Pancreas (tissue), 10 donors: ENCODE measurements around the gene DNM1. TPM values are rescaled to one million over a fixed set of nuclear protein-coding genes. Genes with fewer than 3 reads are reported as not detected.

Experiments
- ATAC-seq, 4 donors: fragments of 200-7000 bp; cut with Tn5 transposase; one replicate each; pipeline versions ENCODE4 v1.8.0 to v1.9.1; 2020; ENCODE audit warnings: mild to moderate bottlenecking in 4 of 4, moderate library complexity in 4 of 4
- DNase-seq, 6 donors: peaks; one replicate each; pipeline ENCODE4 v3.0.0-alpha.2; 2020
- FAIRE-seq: peaks from 2 replicates; lab custom pipeline; 2012; peaks lifted over from hg19 to GRCh38; lab: Jason Lieb, UNC
- H3K27ac ChIP-seq, 4 donors: fragments of 200-600 bp; sonication (generic); 1 replicate in 3 of 4; 2 replicates in 1 of 4; pipeline versions ENCODE4 v1.5.0 to v1.8.0; 2020
- H3K27me3 ChIP-seq, 4 donors: fragments of 200-600 bp; one replicate each; pipeline ENCODE4 v1.8.0; 2021
- H3K36me3 ChIP-seq, 3 donors: fragments of 200-600 bp; sonication (generic) in 1 of 3; one replicate each; pipeline versions ENCODE4 v1.5.0 to v1.8.0; 2020 to 2021
- H3K4me1 ChIP-seq, 3 donors: fragments of 200-600 bp; one replicate each; pipeline ENCODE4 v1.8.0; 2021
- H3K4me3 ChIP-seq, 4 donors: fragments of 200-600 bp; sonication (generic) in 2 of 4; one replicate each; pipeline versions ENCODE4 v1.5.0 to v1.8.0; 2020 to 2021
- H3K9me3 ChIP-seq, 4 donors: fragments of 200-600 bp; one replicate each; pipeline ENCODE4 v1.8.0; 2021
- WGBS, 2 donors: extraction: QIAGEN DNeasy Blood & Tissue Kit; methylation state at CpG; one replicate each; pipeline ENCODE4 v1.1.7; 2013; 5-methylcytosine and 5-hydroxymethylcytosine counted together
- intact Hi-C, 3 donors: fragments of 100-400 bp; cut with DNase I; formaldehyde crosslinking; loops; one replicate each; pipeline versions ENCODE4 v1.11.1 to v1.14.2; 2022
- polyA plus RNA-seq, 2 donors: library from polyadenylated mRNA; stranded (reverse); fragments of 200-250 nt; gene quantifications; one replicate each; pipeline ENCODE4 v1.2.3, GENCODE V29; 2013
- total RNA-seq, 6 donors: library from RNA; stranded (reverse); fragmentation: NEBNext Ultra II Directional in 4 of 6; extraction: Animal tissue kit (Norgen Biotek cat#: 25700) in 4 of 6; gene quantifications; one replicate each; pipeline versions ENCODE4 v1.2.1 to v1.2.4, GENCODE V29; 2021 to 2023
- TF ChIP-seq, protein P1 (sequence below), 4 donors: fragments of 200-600 bp; sonication (generic) in 3 of 4; IDR thresholded peaks; one replicate each; pipeline versions ENCODE4 v1.5.0 to v1.8.0; 2021; ENCODE audit warnings: antibody characterized with exemption in 4 of 4
- donor health status: healthy with polysubstance abuse.
- donor health status: DM: no; HTN: no; CAD: no; lungs with moderate emphysema.
- donor health status: DM: no; HTN: no; CAD: no.
- donor health status: control.
- donor health status: control.
- donor health status: Bipolar disorder and iron deficiency.
- donor health status: DM: yes; HTN: yes; CAD: no.
- donor health status: DM: no; HTN: no; CAD: no.
- donor health status: DM: no; HTN: no; CAD: no.
- donor health status: DM: yes; HTN: yes; CAD: no.

The DNM1 gene
- total and polyA plus RNA-seq, 8 donors, result 5.8 to 23.1 (median 12.3) TPM

GRCh38 chr9:128245421-128246151 lies 42.4 kb downstream of the DNM1 start:
- no peaks in the 10 kb centered on the region for H3K9me3 ChIP-seq
- no peak overlapping the region for H3K4me3 ChIP-seq
- WGBS, 2 donors, result 71 to 80% methylated on average over 12 to 13 of the region's 13 CpGs
- DNase-seq (peak in 1 of 6 donors; percentile 70), FAIRE-seq (no peak), ATAC-seq (no peak)
- H3K27me3 ChIP-seq, result no peaks in the 10 kb centered on the region
- H3K4me1 ChIP-seq, result no peaks in the 10 kb centered on the region
- no peaks in the 10 kb centered on the region for H3K36me3 ChIP-seq
- intact Hi-C loops, result no loop called here
- TF ChIP-seq, protein P1, sequence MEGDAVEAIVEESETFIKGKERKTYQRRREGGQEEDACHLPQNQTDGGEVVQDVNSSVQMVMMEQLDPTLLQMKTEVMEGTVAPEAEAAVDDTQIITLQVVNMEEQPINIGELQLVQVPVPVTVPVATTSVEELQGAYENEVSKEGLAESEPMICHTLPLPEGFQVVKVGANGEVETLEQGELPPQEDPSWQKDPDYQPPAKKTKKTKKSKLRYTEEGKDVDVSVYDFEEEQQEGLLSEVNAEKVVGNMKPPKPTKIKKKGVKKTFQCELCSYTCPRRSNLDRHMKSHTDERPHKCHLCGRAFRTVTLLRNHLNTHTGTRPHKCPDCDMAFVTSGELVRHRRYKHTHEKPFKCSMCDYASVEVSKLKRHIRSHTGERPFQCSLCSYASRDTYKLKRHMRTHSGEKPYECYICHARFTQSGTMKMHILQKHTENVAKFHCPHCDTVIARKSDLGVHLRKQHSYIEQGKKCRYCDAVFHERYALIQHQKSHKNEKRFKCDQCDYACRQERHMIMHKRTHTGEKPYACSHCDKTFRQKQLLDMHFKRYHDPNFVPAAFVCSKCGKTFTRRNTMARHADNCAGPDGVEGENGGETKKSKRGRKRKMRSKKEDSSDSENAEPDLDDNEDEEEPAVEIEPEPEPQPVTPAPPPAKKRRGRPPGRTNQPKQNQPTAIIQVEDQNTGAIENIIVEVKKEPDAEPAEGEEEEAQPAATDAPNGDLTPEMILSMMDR (IDR thresholded peaks at IDR 0.05), result no peak
- H3K27ac ChIP-seq, result no peak overlapping the region

DNA sequence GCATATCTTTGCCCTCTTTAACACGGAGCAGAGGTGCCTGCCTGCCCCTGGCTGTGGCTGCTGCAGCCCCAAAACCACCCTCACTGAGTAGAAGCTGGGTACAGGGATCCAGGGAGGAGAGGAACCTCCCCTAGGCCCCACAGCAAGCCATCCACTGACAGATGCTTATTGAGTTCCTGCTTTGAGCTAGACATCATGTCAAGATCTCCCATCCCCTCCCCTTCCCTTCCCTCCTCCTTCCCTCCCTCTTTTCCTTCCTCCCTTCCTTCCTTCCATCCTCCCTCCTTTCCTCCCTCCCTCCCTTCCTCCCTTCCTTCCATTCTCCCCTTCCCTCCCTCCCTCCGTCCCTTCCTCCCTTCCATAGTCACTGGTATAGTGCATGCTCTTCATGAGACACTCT lies 43.3 kb downstream of the DNM1 start:
- Histone ChIP-seq H3K27me3 (no peaks in the 10 kb centered on the region), H3K4me1 (peaks cover 0 to 3% (median 0%) of the 10 kb centered on the region in 3 donors), H3K4me3 (no peak overlapping the region), H3K36me3 (no peaks in the 10 kb centered on the region), H3K9me3 (no peaks in the 10 kb centered on the region), H3K27ac (no peak overlapping the region)
- intact Hi-C loops, result no loop called here
- TF ChIP-seq, protein P1 (IDR thresholded peaks at IDR 0.05), result no peak
- ATAC-seq (no peak), DNase-seq (no peak), FAIRE-seq (no peak)
- 66 to 82% methylated on average over 2 of the region's 2 CpGs for WGBS, 2 donors

DNA sequence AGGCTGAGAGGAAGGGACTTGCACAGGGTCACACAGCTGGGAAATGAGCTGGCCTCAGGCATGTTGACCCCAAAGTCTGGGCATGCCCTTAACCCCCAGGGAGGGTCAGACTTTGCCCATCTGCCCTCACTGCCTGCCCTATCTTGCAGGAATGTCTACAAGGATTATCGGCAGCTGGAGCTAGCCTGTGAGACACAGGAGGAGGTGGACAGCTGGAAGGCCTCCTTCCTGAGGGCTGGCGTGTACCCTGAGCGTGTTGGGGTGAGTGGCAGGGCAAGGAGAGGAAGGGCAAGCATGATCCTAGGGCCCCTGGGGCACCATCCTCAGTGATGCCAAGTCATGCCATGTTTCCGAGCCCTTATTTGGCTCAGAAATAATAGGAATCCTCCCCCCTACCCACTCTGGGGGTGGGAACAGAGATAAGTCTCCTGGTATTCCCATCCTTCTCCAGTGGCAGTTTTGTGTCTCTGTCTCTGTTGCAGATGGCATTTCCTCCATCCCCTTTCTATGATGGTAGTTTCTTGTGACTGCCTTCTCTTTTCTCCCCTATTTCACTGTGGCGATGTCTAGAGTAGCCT lies 44.1 kb downstream of the DNM1 start:
- Histone ChIP-seq H3K27me3 (no peaks in the 10 kb centered on the region), H3K4me1 (peaks cover 0 to 3% (median 0%) of the 10 kb centered on the region in 3 donors), H3K27ac (no peak overlapping the region), H3K36me3 (no peaks in the 10 kb centered on the region), H3K4me3 (no peak overlapping the region), H3K9me3 (no peaks in the 10 kb centered on the region)
- WGBS, 2 donors, result 83 to 87% methylated on average over 5 of the region's 5 CpGs
- TF ChIP-seq, protein P1 (IDR thresholded peaks at IDR 0.05), result no peak
- intact Hi-C loops, result no loop called here
- ATAC-seq (no peak), FAIRE-seq (no peak), DNase-seq (no peak)

DNA sequence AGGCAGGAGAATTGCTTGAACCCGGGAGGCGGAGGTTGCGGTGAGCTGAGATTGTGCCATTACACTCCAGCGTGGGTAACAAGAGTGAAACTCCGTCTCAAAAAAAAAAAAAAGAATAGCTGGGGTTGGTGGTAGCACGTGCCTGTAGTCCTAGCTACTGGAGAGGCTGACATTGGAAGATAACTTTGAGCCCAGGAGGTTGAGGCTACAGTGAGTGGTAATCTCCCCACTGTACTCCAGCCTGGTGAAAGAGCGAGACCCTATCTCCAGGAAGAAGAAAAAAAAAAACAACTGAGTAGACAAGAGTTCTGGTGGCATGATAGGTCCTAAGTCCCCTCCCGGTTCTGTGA lies 46.4 kb downstream of the DNM1 start:
- Histone ChIP-seq H3K9me3 (no peaks in the 10 kb centered on the region), H3K4me3 (no peak overlapping the region), H3K27ac (no peak overlapping the region), H3K4me1 (peaks cover 0 to 3% (median 0%) of the 10 kb centered on the region in 3 donors), H3K36me3 (no peaks in the 10 kb centered on the region), H3K27me3 (no peaks in the 10 kb centered on the region)
- DNase-seq, result no peak
- WGBS, 2 donors, result 66 to 68% methylated on average over 8 of the region's 8 CpGs
- intact Hi-C loops, result no loop called here
- no peak for ATAC-seq
- TF ChIP-seq, protein P1 (IDR thresholded peaks at IDR 0.05), result no peak
- no peak for FAIRE-seq
